HG03064 (cell line): ENCODE data around the gene TECPR2.

Experiments used
- ATAC-seq: cut with Tn5 transposase; IDR thresholded peaks from one replicate; pipeline ENCODE4 v1.9.1; 2021; ENCODE audit warnings: low read depth; ENCODE audit not compliant: unreplicated experiment

Gene TECPR2

GRCh38 chr14:102461490-102462338, 99.0 kb downstream of the TECPR2 start:
- ATAC-seq, result no peak

- no peak for ATAC-seq
These were observed 99.7 kb downstream of the TECPR2 start for GRCh38 chr14:102462391-102462790.

- ATAC-seq, result no peak
These were observed 101.3 kb downstream of the TECPR2 start for GRCh38 chr14:102464006-102464405.

GRCh38 chr14:102464846-102465341, 102.2 kb downstream of the TECPR2 start:
- no peak for ATAC-seq

GRCh38 chr14:102469261-102469660, 106.5 kb downstream of the TECPR2 start:
- no peak for ATAC-seq

- no peak for ATAC-seq
These were observed 109.4 kb downstream of the TECPR2 start for GRCh38 chr14:102471921-102472790.

GRCh38 chr14:102472791-102473150, 110.0 kb downstream of the TECPR2 start:
- ATAC-seq, result no peak

- no peak for ATAC-seq
These were observed 110.8 kb downstream of the TECPR2 start for GRCh38 chr14:102473559-102473958.

- no peak for ATAC-seq
These were observed 112.2 kb downstream of the TECPR2 start for GRCh38 chr14:102474934-102475333.

GRCh38 chr14:102479107-102479506, 116.4 kb downstream of the TECPR2 start:
- no peak for ATAC-seq

GRCh38 chr14:102479777-102480176, 117.0 kb downstream of the TECPR2 start:
- no peak for ATAC-seq

- ATAC-seq, result no peak
These were observed 118.6 kb downstream of the TECPR2 start for GRCh38 chr14:102481371-102481770.

- ATAC-seq, result no peak
These were observed 119.1 kb downstream of the TECPR2 start for GRCh38 chr14:102481791-102482238.

- no peak for ATAC-seq
These were observed 121.6 kb downstream of the TECPR2 start for GRCh38 chr14:102484316-102484715.

- ATAC-seq, result no peak
These were observed 123.2 kb downstream of the TECPR2 start for GRCh38 chr14:102485693-102486512.

GRCh38 chr14:102486513-102487203, 123.9 kb downstream of the TECPR2 start:
- no peak for ATAC-seq

- no peak for ATAC-seq
These were observed 124.5 kb downstream of the TECPR2 start for GRCh38 chr14:102487204-102487577.

- no peak for ATAC-seq
These were observed 127.7 kb downstream of the TECPR2 start for GRCh38 chr14:102490456-102490855.

GRCh38 chr14:102491366-102491765, 128.6 kb downstream of the TECPR2 start:
- ATAC-seq, result no peak
